ENCODE results near the gene SMG6. TPM values are rescaled to one million over a fixed set of nuclear protein-coding genes. Genes with fewer than 3 reads are reported as not detected.

Gene SMG6
- total RNA-seq, 2 donors from 2014 or later: 48.3 to 51.6 TPM

DNA sequence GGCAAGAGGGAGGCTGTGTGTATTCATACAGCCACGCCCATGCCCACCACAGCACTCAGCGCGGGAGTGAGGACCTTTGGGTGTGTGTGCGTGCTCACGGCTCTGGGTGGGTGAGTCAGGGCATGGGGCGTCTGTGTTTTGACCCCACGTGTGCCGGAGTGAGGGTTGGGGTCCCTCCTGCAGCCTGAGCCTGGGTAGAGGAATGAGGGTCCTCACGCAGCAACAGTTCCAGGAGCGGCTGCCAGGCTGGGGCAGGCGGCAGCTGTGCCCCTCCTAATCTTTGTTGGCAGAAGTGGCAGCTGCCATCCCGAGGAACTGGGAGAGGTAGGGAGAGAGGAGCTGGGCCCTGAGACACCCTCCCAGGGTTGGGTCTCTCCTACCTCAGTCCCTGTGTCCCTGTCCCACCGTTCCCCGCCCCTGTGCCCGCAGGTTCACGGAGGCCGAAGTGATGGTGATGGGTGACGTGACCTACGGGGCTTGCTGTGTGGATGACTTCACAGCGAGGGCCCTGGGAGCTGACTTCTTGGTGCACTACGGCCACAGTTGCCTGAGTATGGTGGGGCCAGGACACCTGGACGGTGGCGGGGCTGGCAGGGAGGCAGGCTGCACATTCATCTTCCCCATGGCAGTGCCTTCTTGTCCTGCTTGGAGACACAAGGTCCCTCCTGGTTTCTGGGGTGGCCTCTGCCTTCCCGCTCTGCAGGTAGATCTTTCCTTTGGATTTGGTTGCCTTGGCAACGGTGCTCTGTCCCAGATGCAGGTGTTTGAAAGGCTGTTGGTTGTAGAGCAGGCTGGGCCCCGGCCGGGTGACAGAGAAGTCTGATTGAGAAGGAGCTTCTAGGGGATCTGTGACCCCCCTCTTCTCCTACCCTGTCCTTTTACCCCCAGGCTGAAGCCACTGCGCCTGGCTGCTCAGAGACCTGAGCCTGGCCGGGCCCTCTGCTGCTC is 267.8 kb downstream of the SMG6 start:
- ATAC-seq: no peak
- Mint-ChIP-seq H3K4me3 (no peak overlapping the region), H3K36me3 (ENCODE audit: low read depth) (peaks cover 2% of the 10 kb centered on the region), H3K27me3 (no peaks in the 10 kb centered on the region), H3K4me1 (peaks cover 2% of the 10 kb centered on the region), H3K27ac (peak overlapping the region; percentile 4)
- no peaks in the 10 kb centered on the region for H3K9me3 ChIP-seq (ENCODE audit: control insufficient read depth, low read length, poor library complexity, severe bottlenecking)
- no peak for DNase-seq

DNA sequence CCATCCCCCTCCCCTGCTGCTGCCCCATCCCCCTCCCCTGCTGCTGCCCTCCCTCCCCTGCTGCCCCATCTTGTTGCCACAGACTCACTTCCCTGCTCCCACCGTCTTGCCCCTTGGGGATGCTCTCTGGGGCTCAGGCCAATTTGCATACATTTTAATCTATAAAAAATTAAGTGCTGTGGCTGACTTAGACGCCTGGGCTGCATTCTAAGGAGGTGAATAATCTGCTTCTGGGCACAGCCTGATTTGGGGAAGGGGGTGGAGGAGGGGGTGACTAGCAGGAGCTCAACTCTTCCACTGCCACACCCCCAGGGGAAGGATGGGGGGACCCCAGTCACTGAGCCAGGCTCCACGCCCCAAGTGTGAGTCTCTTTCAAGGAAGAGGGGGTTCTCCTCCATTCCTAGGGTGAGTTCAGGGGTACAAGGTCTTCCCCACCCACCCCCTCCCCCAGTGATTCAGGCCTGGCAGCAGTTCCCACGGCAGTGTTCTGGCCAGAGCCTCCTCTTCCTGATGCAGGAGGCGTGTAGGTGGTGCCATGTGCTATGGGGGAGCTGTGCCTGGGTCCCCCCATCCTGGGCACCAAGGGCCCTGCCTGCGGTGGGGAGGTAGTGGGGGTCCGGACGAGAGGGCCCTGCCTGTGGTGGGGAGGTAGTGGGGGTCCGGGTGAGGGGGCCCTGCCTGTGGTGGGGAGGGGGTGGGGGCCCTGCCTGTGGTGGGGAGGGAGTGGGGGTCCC is 268.6 kb downstream of the SMG6 start:
- Mint-ChIP-seq H3K4me3 (no peak overlapping the region), H3K36me3 (ENCODE audit: low read depth) (peaks cover 2% of the 10 kb centered on the region), H3K27ac (no peak overlapping the region), H3K27me3 (no peaks in the 10 kb centered on the region), H3K4me1 (peaks cover 7% of the 10 kb centered on the region)
- DNase-seq (no peak), ATAC-seq (no peak)
- H3K9me3 ChIP-seq (ENCODE audit: control insufficient read depth, low read length, poor library complexity, severe bottlenecking): no peaks in the 10 kb centered on the region

DNA sequence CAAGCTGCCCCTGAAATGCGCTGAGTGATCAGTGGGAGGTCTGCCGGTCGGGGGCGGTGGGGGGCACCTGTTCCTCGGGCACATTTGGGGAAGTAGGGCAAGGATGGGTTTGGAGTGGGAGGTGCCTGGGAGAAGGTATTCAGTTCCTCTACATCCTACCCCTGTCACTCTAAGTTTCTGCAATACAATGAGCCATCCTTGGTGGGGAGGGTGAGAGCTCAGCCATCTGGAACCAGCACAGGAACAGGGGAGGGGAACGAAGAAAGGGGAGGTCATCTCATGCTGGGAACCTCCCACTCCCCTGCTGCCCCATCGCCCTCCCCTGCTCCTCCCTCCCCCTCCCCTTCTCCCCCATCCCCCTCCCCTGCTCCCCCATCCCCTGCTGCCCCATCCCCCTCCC is 269.4 kb downstream of the SMG6 start:
- H3K27me3 Mint-ChIP-seq: no peaks in the 10 kb centered on the region
- ATAC-seq (no peak), DNase-seq (no peak)
- peaks cover 2% of the 10 kb centered on the region for H3K36me3 Mint-ChIP-seq (ENCODE audit: low read depth)
- H3K4me1 Mint-ChIP-seq: peaks cover 8% of the 10 kb centered on the region
- no peaks in the 10 kb centered on the region for H3K9me3 ChIP-seq (ENCODE audit: control insufficient read depth, low read length, poor library complexity, severe bottlenecking)
- no peak overlapping the region for H3K27ac Mint-ChIP-seq
- no peak overlapping the region for H3K4me3 Mint-ChIP-seq

DNA sequence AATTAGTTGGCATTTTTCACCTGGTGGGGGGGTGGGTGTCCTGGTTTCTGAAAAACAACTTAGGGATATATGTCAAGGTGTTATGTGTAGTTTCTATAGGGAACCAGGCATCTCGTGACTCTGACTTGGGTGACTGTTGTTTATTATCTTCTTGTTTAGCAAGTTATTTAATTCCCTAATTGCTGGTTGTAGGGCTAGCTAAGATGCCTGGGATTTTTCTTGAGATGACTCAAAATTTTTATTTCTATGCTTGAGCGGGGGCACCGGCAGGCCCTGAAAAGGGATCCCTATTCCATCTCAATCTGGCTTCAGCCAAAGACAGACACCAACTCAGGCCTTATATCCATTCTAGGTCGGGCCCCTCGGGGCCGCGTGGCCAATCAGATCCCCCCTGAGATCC is 270.4 kb downstream of the SMG6 start:
- no peaks in the 10 kb centered on the region for H3K9me3 ChIP-seq (ENCODE audit: control insufficient read depth, low read length, poor library complexity, severe bottlenecking)
- Mint-ChIP-seq H3K36me3 (ENCODE audit: low read depth) (peaks cover 2% of the 10 kb centered on the region), H3K27ac (no peak overlapping the region), H3K4me1 (peaks cover 8% of the 10 kb centered on the region), H3K4me3 (no peak overlapping the region), H3K27me3 (peaks cover 4% of the 10 kb centered on the region)
- no peak for ATAC-seq
- DNase-seq: no peak

DNA sequence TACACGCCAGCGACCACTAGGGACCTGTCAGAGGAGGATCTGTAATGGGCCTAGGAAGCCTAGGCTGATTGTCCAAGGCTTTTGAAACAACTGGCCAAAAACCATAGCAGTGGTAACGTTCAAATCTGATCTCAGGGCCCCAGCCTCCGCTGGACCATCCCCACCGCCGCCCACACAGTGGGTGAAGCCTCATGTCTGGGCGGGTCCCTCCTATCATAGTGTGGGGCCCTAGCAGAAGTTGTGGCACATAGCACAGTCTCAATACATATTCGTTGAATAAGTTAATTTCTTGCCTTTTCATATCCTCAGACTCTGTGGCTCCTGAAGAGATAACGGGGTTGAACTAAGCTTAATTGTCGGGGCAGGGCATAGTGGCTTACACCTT is 272.8 kb downstream of the SMG6 start:
- peaks cover 10% of the 10 kb centered on the region for H3K27me3 Mint-ChIP-seq
- no peaks in the 10 kb centered on the region for H3K36me3 Mint-ChIP-seq (ENCODE audit: low read depth)
- DNase-seq (no peak), ATAC-seq (peak; percentile 1)
- peak overlapping the region; percentile 94 for H3K4me3 Mint-ChIP-seq
- peaks cover 13% of the 10 kb centered on the region for H3K4me1 Mint-ChIP-seq
- H3K9me3 ChIP-seq (ENCODE audit: control insufficient read depth, low read length, poor library complexity, severe bottlenecking): no peaks in the 10 kb centered on the region
- H3K27ac Mint-ChIP-seq: peak overlapping the region; percentile 91

DNA sequence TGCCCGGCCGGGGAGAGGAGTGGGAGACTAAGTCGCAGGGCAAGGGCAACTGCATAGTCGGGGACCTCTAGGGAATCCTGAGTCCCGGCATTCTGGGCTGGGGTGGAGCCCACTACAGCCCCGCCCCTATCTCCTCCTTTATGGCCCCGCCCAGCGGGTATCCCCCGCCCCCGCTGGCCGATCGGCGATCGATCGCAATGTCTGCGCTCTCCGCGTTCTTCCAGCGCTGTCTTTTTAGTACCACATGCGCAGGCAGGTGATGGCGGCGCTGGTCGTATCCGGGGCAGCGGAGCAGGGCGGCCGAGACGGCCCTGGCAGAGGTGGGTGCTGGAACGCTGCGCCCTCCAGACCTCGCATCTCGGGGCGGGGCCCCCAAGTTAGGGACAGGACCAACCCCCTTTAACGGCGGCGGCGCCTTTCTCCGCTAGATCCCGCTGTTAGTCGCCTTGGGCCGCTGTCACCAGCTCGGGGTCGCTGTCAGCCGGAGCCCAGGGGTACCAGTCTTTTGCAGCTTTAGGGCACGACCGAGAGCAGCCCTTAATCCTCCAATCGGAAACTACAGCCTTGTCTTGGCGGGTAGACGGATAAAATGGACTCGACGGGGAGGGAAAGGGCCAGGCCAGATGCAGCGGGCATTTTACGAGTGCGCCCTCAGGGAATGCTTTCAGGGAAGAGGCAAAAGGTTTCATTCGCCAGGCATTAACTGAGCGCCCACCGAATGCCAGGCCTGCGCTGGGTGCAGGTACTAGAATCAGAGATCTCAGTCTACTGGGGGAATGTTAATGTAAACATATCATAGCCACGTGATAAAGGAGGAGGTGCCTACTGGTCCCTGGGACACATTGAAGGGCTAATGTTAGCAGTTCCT is 273.4 kb downstream of the SMG6 start, which contains the start of gene DPH1:
Gene DPH1 (plus strand): TSS at position 243 of the 868 bp plus-strand sequence. CDS start 17 bp downstream, at position 260.
- peak; percentile 78 to 80 (median 78) for DNase-seq
- peaks cover 10% of the 10 kb centered on the region for H3K27me3 Mint-ChIP-seq
- peaks cover 14% of the 10 kb centered on the region for H3K4me1 Mint-ChIP-seq
- peak; percentile 84 for ATAC-seq
- H3K27ac Mint-ChIP-seq: peak within 1 kb of the TSS; percentile 91
- H3K36me3 Mint-ChIP-seq (ENCODE audit: low read depth): no peaks in the 10 kb centered on the region
- peak within 1 kb of the TSS; percentile 94 for H3K4me3 Mint-ChIP-seq
- no peaks in the 10 kb centered on the region for H3K9me3 ChIP-seq (ENCODE audit: control insufficient read depth, low read length, poor library complexity, severe bottlenecking)

DNA sequence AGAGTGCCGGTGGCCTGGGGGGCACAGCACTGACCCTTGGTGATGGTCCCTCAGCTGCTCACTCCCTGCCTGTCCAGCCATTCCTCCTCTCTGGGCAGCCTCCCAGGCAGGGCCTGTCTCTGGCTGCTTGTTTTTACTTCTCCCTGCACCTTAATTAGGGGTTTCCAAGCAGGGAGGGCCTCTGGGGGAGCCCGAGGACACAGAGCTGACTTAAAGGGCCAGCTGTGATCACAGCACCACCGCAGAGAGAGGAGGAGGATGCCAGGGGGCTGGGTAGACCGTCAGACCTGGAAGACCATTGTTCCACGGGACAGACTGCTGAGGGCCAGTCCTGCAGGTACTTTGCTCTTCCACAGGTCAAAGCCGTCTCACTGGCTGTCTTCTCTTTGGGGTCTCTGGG is 274.8 kb downstream of the SMG6 start:
- Mint-ChIP-seq H3K27me3 (peaks cover 10% of the 10 kb centered on the region), H3K27ac (no peak overlapping the region), H3K4me3 (no peak overlapping the region), H3K4me1 (peaks cover 14% of the 10 kb centered on the region), H3K36me3 (ENCODE audit: low read depth) (no peaks in the 10 kb centered on the region)
- ATAC-seq: no peak
- no peaks in the 10 kb centered on the region for H3K9me3 ChIP-seq (ENCODE audit: control insufficient read depth, low read length, poor library complexity, severe bottlenecking)
- DNase-seq: no peak

DNA sequence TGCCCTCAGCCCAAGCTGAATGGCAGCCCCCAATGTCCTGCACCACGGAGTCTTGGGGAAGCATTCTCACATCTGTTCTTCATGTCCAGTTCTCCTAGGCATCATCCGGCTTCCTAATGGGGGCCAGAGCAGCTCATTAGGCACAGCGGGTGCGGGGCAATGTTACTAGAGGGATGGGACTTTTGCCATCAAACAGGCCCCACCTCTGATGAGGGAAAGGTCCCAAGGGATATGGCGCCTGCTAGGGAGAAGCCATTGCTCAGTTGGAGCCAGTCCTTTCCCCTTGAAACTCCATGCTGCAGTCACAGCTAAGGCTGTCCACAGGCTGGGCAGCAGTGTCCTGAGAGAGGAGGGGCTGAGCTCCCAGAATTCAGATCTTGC is 275.4 kb downstream of the SMG6 start:
- no peak for DNase-seq
- H3K4me1 Mint-ChIP-seq: peaks cover 14% of the 10 kb centered on the region
- H3K36me3 Mint-ChIP-seq (ENCODE audit: low read depth): no peaks in the 10 kb centered on the region
- no peak overlapping the region for H3K27ac Mint-ChIP-seq
- H3K27me3 Mint-ChIP-seq: peaks cover 10% of the 10 kb centered on the region
- H3K4me3 Mint-ChIP-seq: no peak overlapping the region
- H3K9me3 ChIP-seq (ENCODE audit: control insufficient read depth, low read length, poor library complexity, severe bottlenecking): no peaks in the 10 kb centered on the region
- ATAC-seq: no peak

DNA sequence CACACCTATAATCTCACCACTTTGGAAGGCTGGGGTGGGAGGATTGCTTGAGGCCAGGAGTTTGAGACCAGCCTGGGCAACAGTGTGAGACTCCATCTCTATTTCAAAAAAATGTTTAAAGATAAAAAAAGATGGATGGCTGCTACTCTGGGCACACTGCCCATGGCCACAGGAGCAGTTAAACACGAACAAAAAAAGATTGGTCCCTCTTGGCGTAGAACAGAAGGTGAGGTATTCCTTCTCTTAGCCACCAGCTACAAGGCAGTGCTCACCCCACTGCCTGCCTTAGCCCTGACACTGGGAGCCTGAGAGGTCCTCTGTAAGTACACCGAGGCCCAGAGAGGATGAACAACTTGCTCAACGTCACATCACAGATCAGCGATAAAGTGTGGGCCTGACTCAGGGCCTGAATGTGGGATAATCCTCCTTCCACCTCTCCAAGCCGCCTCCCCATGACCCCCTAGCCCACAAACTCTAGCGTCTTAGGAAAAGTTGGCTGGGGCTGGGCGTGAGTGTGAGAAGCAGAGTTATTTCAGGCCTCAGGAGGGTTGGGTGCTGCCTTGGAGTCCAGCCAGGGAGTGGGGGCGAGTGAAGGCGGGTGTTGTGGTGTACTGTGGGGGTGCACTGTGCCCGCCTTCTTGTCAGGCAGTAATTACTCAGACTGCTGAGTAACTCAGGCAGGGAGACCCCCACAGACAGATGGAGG is 275.9 kb downstream of the SMG6 start:
- peaks cover 14% of the 10 kb centered on the region for H3K4me1 Mint-ChIP-seq
- ATAC-seq (no peak), DNase-seq (no peak)
- H3K36me3 Mint-ChIP-seq (ENCODE audit: low read depth): no peaks in the 10 kb centered on the region
- no peaks in the 10 kb centered on the region for H3K9me3 ChIP-seq (ENCODE audit: control insufficient read depth, low read length, poor library complexity, severe bottlenecking)
- peaks cover 12% of the 10 kb centered on the region for H3K27me3 Mint-ChIP-seq
- no peak overlapping the region for H3K27ac Mint-ChIP-seq
- peak overlapping the region; percentile 7 for H3K4me3 Mint-ChIP-seq

DNA sequence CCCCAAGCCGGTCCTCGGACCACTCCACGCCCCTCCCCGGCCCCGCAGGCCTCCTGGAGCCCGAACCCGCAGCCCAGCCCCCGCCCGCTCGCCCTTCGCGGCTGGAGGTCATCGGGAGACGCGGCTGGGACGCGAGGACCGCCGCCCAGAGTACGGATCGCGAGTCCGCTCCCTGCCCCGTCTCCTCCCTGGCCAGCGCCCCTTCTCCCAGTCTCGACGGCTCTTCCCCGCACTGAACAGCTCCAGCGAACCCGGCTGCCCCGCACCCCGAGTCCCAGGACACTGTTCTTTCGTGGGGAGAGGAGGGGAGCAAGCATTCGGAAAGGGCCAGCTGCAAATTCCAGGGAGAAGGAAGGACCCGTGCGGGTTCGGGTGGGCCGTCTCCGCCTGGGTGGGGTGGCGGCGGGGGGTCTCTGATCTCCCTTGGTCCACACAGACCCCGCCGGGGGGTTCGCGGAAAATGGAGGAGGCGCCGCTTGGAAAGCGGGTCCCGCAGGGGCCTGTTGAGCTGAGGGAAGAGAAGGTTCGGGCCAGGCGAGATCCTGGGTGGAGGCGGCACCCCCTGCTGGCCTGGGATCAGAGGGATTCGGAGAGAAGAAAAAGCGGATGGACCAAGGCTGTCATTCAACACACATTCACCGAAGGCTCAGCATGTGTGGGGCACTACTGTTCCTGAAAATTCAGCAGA is 277.8 kb downstream of the SMG6 start:
- Mint-ChIP-seq H3K36me3 (ENCODE audit: low read depth) (no peaks in the 10 kb centered on the region), H3K27ac (peak overlapping the region; percentile 14), H3K4me1 (peaks cover 17% of the 10 kb centered on the region), H3K27me3 (peaks cover 14% of the 10 kb centered on the region), H3K4me3 (peak overlapping the region; percentile 87)
- ATAC-seq (no peak), DNase-seq (no peak)
- no peaks in the 10 kb centered on the region for H3K9me3 ChIP-seq (ENCODE audit: control insufficient read depth, low read length, poor library complexity, severe bottlenecking)

DNA sequence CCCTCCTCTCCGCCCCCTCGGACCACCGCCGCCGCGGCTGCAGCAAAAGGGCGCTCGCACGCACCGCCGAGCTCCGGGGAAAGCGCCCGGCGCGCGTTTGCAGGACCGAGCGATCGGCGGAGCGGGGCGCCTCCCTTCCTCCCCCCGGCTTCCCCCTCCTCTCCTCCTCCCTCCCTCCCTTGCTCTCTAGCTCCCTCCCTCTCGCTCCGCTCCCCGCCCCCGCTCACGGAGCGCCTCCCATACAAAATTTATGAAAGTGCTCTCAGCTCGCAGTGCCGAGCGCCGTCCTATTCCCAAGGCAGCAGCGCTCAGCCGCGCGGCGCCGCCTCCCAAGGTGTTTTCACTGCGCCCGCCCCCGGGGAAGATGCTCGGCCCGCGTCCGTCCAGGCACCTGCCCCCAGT is 278.4 kb downstream of the SMG6 start, which contains the start of gene RTN4RL1:
Gene RTN4RL1 (minus strand): TSS at position 115 of the 402 bp plus-strand sequence. CDS start 469 bp downstream, outside the sequence.
- Mint-ChIP-seq H3K27ac (peak within 1 kb of the TSS; percentile 14), H3K27me3 (peaks cover 14% of the 10 kb centered on the region), H3K36me3 (ENCODE audit: low read depth) (no peaks in the 10 kb centered on the region), H3K4me1 (peaks cover 14% of the 10 kb centered on the region), H3K4me3 (peak within 1 kb of the TSS; percentile 87)
- H3K9me3 ChIP-seq (ENCODE audit: control insufficient read depth, low read length, poor library complexity, severe bottlenecking): no peaks in the 10 kb centered on the region
- peak; percentile 65 to 74 (median 69) for DNase-seq
- ATAC-seq: peak; percentile 62

All from T-helper 17 cell (primary cell).